ENCODE results near the gene LPP.

- TF ChIP-seq ZNF674 (CRISPR knock-in tag; IDR thresholded peaks at IDR 0.05; ENCODE audit: low read depth) (no peak), POLR2A (IDR thresholded peaks at IDR 0.05; ENCODE audit: insufficient read depth in 1 of 2, low read depth in 2 of 2, low read length in 2 of 2) (no peak), RFX5 (IDR thresholded peaks at IDR 0.05; ENCODE audit: low read depth, low read length) (no peak), RBFOX2 (IDR thresholded peaks at IDR 0.05; ENCODE audit: low read depth, low read length) (no peak), MXI1 (IDR thresholded peaks at IDR 0.05; ENCODE audit: borderline replicate concordance, low read depth, low read length) (no peak), TAF1 (CRISPR knock-in tag; IDR thresholded peaks at IDR 0.05) (no peak)
- TF ChIP-seq, protein P1, sequence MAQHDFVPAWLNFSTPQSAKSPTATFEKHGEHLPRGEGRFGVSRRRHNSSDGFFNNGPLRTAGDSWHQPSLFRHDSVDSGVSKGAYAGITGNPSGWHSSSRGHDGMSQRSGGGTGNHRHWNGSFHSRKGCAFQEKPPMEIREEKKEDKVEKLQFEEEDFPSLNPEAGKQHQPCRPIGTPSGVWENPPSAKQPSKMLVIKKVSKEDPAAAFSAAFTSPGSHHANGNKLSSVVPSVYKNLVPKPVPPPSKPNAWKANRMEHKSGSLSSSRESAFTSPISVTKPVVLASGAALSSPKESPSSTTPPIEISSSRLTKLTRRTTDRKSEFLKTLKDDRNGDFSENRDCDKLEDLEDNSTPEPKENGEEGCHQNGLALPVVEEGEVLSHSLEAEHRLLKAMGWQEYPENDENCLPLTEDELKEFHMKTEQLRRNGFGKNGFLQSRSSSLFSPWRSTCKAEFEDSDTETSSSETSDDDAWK (CRISPR knock-in tag; IDR thresholded peaks at IDR 0.05): no peak
- TF ChIP-seq, protein P2, sequence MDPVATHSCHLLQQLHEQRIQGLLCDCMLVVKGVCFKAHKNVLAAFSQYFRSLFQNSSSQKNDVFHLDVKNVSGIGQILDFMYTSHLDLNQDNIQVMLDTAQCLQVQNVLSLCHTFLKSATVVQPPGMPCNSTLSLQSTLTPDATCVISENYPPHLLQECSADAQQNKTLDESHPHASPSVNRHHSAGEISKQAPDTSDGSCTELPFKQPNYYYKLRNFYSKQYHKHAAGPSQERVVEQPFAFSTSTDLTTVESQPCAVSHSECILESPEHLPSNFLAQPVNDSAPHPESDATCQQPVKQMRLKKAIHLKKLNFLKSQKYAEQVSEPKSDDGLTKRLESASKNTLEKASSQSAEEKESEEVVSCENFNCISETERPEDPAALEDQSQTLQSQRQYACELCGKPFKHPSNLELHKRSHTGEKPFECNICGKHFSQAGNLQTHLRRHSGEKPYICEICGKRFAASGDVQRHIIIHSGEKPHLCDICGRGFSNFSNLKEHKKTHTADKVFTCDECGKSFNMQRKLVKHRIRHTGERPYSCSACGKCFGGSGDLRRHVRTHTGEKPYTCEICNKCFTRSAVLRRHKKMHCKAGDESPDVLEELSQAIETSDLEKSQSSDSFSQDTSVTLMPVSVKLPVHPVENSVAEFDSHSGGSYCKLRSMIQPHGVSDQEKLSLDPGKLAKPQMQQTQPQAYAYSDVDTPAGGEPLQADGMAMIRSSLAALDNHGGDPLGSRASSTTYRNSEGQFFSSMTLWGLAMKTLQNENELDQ (CRISPR knock-in tag; IDR thresholded peaks at IDR 0.05; ENCODE audit: borderline replicate concordance): no peak
These were observed 329.0 kb downstream of the LPP start for GRCh38 chr3:188482929-188483328.
